ENCODE data around the gene RBL2.
"Not testable (repeated sequence)": the region's sequence is repeated elsewhere in the genome, so short reads cannot be mapped to it uniquely, and the experiment has no call there.

RBL2 gene

DNA sequence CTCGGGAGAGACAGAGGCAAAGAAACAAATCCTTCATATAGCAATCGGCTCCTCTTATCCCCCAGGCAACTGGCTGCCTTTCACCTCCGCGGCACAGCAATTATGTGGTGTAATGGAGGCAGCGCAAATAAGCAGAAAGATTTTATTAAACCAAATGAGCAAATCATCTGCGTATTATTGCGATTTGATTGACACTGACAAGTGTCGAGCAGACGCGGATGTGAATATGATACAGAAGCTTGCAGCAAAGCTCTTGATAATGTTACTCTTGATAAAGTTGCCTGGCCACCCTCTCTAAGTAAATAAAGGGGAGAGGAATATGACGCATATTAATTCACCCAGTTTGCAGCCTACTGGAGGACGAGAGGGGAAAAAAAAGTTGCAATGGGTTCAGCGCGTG, 95.2 kb downstream of the RBL2 start:
- in situ Hi-C loops (cut with MboI; ENCODE audit: low sequenced_read_pairs) = no loop called here

GRCh38 chr16:53530046-53530445, 95.8 kb downstream of the RBL2 start:
- in situ Hi-C loops (cut with MboI; ENCODE audit: low sequenced_read_pairs) = no loop called here

DNA sequence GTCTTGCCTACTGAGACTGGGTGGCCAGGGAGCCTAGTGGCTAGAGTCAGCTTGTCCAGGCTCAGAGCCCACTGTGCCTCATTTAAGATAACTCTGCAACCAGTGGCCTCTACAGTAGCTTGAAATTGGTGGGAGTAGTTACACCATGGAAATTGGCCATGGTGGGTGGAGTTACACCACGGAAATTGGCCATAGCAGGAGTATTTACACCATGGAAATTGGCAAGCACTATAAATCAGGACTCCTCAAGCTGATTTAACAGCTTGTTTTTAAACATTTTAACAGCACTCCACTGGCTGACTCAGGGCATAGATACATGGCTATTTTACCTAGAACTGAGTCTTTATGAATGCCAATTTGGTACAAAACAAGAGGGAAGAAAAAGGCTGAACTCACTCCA, 96.5 kb downstream of the RBL2 start:
- in situ Hi-C loops (cut with MboI; ENCODE audit: low sequenced_read_pairs) = no loop called here

- in situ Hi-C loops (cut with MboI; ENCODE audit: low sequenced_read_pairs) = no loop called here
Measured at GRCh38 chr16:53534206-53534605, 99.9 kb downstream of the RBL2 start.

- in situ Hi-C loops (cut with MboI; ENCODE audit: low sequenced_read_pairs) = no loop called here
Measured at GRCh38 chr16:53537626-53538025, 103.4 kb downstream of the RBL2 start.

- in situ Hi-C loops (cut with MboI; ENCODE audit: low sequenced_read_pairs) = not testable (repeated sequence)
Measured at GRCh38 chr16:53539346-53539745, 105.1 kb downstream of the RBL2 start.

DNA sequence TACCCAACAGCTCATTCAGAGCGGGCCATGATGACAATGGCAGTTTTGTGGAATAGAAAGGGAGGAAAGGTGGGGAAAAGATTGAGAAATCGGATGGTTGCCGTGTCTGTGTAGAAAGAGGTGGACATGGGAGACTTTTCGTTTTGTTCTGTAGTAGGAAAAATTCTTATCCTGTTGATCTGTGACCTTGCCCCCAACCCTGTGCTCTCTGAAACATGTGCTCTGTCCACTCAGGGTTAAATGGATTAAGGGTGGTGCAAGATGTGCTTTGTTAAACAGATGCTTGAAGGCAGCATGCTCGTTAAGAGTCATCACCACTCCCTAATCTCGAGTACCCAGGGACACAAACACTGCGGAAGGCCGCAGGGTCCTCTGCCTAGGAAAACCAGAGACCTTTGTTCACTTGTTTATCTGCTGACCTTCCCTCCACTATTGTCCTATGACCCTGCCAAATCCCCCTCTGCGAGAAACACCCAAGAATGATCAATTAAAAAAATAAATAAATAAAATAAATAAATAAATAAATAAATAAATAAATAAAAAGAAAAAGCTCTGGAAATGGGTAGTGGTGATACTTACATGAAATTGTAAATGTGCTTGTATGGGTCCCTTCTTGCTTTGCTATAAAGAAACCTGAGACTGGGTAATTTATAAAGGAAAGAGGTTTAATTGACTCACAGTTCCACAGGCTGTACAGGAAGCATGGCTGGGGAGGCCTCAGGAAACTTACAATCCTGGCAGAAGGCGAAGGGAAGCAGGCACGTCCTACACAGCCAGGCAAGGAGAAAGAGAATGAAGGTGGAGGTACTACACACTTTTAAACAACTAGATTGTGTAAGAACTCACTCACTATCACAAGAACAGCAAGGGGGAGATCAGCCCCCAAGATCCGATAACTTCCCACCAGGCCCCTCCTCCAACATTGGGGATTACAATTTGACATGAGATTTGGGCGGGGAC, 105.8 kb downstream of the RBL2 start:
- in situ Hi-C loops (cut with MboI; ENCODE audit: low sequenced_read_pairs) = not testable (repeated sequence)
